ENCODE measurements around the gene MRPL43. TPM values are rescaled to one million over a fixed set of nuclear protein-coding genes. Genes with fewer than 3 reads are reported as not detected.

MRPL43 gene
- total and polyA plus RNA-seq, 2 donors from 2014 or later = 81.5 to 157 TPM

DNA sequence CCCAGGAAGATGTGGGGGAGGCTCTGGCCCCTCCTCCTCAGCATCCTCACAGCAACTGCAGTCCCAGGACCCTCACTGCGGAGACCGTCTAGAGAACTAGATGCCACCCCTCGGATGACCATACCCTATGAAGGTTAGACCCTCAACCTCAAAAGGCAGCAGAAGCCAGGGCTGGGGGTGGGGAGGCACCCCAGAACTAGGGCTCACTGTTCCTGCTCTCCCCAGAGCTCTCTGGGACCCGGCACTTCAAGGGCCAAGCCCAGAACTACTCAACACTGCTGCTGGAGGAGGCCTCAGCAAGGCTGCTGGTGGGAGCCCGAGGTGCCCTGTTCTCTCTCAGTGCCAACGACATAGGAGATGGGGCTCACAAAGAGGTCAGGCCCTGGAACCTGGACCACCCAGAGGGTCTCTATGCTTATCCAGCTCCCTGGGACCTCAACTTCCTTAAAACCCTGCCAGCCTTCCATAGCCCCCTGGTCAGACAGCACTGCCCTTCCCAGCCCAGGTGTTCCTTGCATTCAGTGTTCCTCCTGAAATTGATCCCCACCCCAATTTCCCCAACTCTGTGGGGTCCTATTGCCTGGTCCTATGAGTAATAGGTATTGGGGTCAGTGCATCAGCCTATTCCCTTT is 14.3 kb downstream of the MRPL43 start:
- no peak for FAIRE-seq
- no peak for DNase-seq
- no peaks in the 10 kb centered on the region for H3K9me3 ChIP-seq (ENCODE audit: control insufficient read depth in 2 of 3, insufficient read depth in 1 of 3, low read length in 3 of 3)
- intact Hi-C loops (cut with DNase I) = no loop called here
- TF ChIP-seq, protein P1, sequence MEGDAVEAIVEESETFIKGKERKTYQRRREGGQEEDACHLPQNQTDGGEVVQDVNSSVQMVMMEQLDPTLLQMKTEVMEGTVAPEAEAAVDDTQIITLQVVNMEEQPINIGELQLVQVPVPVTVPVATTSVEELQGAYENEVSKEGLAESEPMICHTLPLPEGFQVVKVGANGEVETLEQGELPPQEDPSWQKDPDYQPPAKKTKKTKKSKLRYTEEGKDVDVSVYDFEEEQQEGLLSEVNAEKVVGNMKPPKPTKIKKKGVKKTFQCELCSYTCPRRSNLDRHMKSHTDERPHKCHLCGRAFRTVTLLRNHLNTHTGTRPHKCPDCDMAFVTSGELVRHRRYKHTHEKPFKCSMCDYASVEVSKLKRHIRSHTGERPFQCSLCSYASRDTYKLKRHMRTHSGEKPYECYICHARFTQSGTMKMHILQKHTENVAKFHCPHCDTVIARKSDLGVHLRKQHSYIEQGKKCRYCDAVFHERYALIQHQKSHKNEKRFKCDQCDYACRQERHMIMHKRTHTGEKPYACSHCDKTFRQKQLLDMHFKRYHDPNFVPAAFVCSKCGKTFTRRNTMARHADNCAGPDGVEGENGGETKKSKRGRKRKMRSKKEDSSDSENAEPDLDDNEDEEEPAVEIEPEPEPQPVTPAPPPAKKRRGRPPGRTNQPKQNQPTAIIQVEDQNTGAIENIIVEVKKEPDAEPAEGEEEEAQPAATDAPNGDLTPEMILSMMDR (IDR thresholded peaks at IDR 0.05; ENCODE audit: borderline replicate concordance, extremely low read depth, insufficient read depth) = no peak
- no peak overlapping the region for H3K4me3 ChIP-seq (ENCODE audit: low read length in 3 of 3)
- H3K9ac ChIP-seq (ENCODE audit: low read length in 3 of 3) = no peak overlapping the region
- H3K36me3 ChIP-seq (ENCODE audit: control insufficient read depth in 2 of 3, insufficient read depth in 3 of 3, low read length in 3 of 3) = peaks cover 0 to 8% (median 5%) of the 10 kb centered on the region in 3 donors
- H3K27me3 ChIP-seq (ENCODE audit: control insufficient read depth, insufficient read depth, low read length) = no peaks in the 10 kb centered on the region
- peaks cover 5 to 24% (median 24%) of the 10 kb centered on the region in 3 donors for H3K4me1 ChIP-seq (ENCODE audit: control insufficient read depth in 2 of 3, insufficient read depth in 2 of 3, low read depth in 1 of 3, low read length in 3 of 3)
- no peak overlapping the region for H3K27ac ChIP-seq (ENCODE audit: low read depth in 2 of 2, low read length in 2 of 2)

DNA sequence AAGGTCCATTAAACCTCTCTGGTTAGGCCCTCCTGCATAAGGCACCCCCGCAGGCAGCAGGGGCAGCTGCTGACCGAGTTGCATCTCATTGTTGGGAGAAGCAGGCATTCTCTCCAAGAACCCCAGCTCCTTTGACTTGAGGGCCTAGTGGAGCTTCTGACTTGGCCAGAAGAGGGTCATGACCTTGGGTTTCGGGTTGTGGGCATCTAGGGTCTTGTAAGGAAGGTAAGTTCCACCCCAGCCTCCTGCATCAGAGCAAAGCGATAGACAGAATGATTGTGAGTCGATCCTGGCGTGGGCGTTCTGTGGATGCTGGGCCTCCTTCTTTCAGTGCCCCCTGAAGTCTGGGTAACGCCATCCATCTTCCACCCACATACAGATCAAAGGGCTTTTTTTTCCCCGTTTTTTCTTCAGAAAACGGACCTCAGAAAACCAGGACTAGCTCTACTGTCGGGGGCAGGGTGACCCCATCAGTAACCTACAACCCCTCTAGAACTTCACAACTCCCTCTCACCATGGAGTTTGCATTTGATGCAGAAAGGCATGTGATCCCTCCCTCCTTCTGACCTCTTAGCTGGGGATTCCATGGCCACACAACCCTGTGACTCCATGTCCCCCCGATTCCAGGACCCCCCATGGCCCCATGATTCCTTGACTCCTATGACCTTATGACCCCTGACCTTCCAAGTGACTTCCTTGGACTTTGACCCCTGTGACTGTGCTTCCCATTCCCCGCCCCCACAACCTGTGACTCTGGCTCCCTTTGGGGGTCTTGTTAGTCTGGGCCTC is 15.0 kb downstream of the MRPL43 start:
- no peak for DNase-seq
- no peak overlapping the region for H3K27ac ChIP-seq (ENCODE audit: low read depth in 2 of 2, low read length in 2 of 2)

DNA sequence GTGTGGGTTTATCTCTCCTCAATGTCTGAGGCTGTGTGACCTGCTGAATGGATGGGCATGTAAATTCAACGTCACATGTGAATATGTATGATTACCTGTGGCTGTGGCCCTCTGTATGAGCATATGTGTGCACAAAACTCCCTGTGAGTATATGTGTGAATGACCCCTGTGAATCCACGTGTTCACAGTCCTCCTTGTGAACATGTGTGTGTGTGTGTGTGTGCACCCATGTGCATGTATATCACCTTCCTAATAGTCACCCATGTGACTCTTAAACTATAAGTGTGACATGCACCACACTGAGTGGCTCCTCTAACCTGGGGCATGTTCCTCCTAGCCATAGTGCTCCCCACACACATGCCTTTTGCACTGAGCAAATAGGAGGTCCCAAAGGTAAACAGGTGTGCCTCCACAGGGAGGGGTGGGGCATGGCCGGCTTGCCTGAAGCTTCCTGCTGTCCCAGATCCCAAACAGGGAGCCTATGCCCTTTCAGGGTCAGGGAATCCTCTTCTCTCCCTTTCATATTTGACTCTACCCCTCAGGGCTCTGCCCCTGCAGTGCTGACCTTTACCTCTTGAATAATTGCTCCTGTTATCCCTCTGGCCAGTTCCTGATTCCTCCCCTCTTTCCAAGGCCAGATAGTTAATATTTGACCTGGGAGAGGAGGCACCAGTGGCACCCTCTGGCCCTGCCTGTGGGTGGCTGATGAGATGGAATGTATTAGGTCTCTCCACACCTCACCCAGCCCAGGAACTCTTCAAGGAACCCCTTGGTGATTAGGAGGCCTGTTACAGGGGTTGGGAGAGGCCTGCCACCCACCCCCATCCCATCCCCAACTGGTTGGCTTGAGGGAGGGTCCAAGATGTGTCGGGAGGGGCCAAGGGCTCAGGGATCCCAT is 16.1 kb downstream of the MRPL43 start:
- FAIRE-seq = no peak
- H3K36me3 ChIP-seq (ENCODE audit: control insufficient read depth in 2 of 3, insufficient read depth in 3 of 3, low read length in 3 of 3) = peaks cover 0 to 4% (median 0%) of the 10 kb centered on the region in 3 donors
- H3K4me1 ChIP-seq (ENCODE audit: control insufficient read depth in 2 of 3, insufficient read depth in 2 of 3, low read depth in 1 of 3, low read length in 3 of 3) = peaks cover 5 to 24% (median 24%) of the 10 kb centered on the region in 3 donors
- peak overlapping the region; percentile 8 to 47 for H3K27ac ChIP-seq (ENCODE audit: low read depth in 2 of 2, low read length in 2 of 2)
- H3K27me3 ChIP-seq (ENCODE audit: control insufficient read depth, insufficient read depth, low read length) = no peaks in the 10 kb centered on the region
- DNase-seq = peak in 3 of 5 donors; percentile 43 to 50 (median 49)
- peak overlapping the region in 2 of 3 donors; percentile 9 to 76 for H3K4me3 ChIP-seq (ENCODE audit: low read length in 3 of 3)
- H3K9me3 ChIP-seq (ENCODE audit: control insufficient read depth in 2 of 3, insufficient read depth in 1 of 3, low read length in 3 of 3) = no peaks in the 10 kb centered on the region
- H3K9ac ChIP-seq (ENCODE audit: low read length in 3 of 3) = no peak overlapping the region
- intact Hi-C loops (cut with DNase I) = no loop called here
- TF ChIP-seq, protein P1 (IDR thresholded peaks at IDR 0.05; ENCODE audit: borderline replicate concordance, extremely low read depth, insufficient read depth) = no peak

More for the DNA sequence above, 15.0 kb downstream of the MRPL43 start:
- Histone ChIP-seq H3K4me3 (ENCODE audit: low read length in 3 of 3) (no peak overlapping the region), H3K9ac (ENCODE audit: low read length in 3 of 3) (no peak overlapping the region), H3K27me3 (ENCODE audit: control insufficient read depth, insufficient read depth, low read length) (no peaks in the 10 kb centered on the region), H3K9me3 (ENCODE audit: control insufficient read depth in 2 of 3, insufficient read depth in 1 of 3, low read length in 3 of 3) (no peaks in the 10 kb centered on the region), H3K4me1 (ENCODE audit: control insufficient read depth in 2 of 3, insufficient read depth in 2 of 3, low read depth in 1 of 3, low read length in 3 of 3) (peaks cover 5 to 24% (median 24%) of the 10 kb centered on the region in 3 donors), H3K36me3 (ENCODE audit: control insufficient read depth in 2 of 3, insufficient read depth in 3 of 3, low read length in 3 of 3) (peaks cover 0 to under 1% (median under 1%) of the 10 kb centered on the region in 3 donors)
- intact Hi-C loops (cut with DNase I) = no loop called here
- TF ChIP-seq, protein P1 (IDR thresholded peaks at IDR 0.05; ENCODE audit: borderline replicate concordance, extremely low read depth, insufficient read depth) = no peak
- no peak for FAIRE-seq
